HK-2 (cell line): Measurements from ENCODE around the gene SEMA6A.

Experiments used
- DNase-seq: peaks from one replicate; pipeline ENCODE4 v3.0.0-alpha.2; 2018; ENCODE audit not compliant: unreplicated experiment

SEMA6A gene, protein sequence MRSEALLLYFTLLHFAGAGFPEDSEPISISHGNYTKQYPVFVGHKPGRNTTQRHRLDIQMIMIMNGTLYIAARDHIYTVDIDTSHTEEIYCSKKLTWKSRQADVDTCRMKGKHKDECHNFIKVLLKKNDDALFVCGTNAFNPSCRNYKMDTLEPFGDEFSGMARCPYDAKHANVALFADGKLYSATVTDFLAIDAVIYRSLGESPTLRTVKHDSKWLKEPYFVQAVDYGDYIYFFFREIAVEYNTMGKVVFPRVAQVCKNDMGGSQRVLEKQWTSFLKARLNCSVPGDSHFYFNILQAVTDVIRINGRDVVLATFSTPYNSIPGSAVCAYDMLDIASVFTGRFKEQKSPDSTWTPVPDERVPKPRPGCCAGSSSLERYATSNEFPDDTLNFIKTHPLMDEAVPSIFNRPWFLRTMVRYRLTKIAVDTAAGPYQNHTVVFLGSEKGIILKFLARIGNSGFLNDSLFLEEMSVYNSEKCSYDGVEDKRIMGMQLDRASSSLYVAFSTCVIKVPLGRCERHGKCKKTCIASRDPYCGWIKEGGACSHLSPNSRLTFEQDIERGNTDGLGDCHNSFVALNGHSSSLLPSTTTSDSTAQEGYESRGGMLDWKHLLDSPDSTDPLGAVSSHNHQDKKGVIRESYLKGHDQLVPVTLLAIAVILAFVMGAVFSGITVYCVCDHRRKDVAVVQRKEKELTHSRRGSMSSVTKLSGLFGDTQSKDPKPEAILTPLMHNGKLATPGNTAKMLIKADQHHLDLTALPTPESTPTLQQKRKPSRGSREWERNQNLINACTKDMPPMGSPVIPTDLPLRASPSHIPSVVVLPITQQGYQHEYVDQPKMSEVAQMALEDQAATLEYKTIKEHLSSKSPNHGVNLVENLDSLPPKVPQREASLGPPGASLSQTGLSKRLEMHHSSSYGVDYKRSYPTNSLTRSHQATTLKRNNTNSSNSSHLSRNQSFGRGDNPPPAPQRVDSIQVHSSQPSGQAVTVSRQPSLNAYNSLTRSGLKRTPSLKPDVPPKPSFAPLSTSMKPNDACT

DNA sequence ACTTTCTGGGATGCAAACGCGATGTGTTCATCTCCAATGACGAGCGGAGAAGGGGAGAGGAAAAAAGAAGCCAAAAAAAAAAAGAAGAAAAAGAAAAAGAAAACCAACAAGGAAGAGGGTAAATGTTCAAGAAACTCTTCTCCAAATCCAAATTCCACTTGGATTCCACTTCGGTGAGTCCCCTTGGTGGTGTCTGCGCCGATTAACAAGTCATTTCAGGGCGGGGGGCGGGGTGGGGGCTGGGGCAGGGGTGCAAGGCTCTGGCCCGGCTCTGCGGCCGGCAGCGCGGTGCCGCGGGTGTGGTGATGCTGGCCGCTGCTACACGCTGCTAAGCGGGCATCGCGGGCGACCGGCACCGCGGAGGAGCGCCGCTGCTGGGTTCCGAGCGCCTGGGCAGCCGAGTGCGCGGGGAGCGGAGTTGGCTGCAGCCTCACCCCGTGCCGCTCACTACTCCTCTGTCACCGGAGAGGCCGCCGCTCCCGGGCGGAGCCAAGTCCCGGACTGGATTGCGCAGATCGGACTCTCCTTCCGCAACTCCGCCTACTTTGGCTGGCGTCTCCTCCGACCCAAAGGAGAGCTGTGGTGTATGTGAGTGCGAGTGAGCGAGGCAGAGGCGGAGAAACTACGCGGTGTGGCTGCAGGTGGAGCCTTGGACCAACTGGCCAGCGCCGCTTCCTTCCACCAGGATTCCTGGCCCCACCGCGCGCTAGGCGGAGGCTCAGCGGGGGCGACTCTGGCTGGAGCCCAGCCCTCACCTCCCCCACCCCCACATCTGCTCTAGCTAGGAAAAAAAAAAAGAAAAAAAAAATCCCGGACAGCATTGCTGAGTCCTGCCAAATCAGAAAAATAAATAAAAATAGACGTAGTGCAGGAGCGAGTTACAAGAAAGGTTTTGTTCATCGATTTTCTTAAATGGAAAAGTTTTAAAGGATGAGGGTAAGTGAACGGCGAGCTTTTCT lies at the start of gene SEMA6A:
SEMA6A (minus strand) TSS at position 457 of the 959 bp plus-strand sequence. CDS start 69,879 bp downstream, outside the sequence.
- peak; percentile 91 for DNase-seq

DNA sequence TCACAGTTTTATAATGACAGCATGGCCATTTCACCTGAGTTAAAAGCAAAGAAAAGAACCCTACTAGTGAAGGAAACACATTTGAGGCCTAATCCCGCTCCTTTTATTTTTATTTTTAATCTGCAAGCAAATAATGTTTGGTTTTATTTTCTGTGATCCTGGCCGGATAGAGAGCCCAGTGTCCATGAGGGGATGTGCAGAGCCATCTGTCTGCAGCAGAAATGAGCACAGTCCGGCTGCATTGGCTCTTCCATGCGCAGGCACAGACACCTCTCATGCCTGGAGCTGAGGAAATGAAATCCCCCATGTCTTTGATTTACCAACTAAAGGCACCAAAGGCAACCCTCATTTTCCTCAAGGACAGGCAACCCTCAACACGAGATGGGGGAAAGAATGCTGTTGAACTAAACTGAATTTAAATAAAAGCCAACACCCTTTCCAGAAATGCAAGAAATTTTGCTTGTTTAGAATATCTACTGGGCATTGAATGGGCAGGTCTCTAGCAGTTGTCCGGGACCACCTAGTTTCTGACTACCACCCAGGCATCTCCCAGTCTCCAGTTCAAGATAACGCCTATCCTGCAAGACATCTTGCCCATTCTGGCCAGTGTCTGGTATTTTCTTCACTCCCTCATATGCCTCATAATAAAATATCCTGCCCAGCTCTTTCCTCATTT lies 47.9 kb upstream of the SEMA6A start:
- no peak for DNase-seq

DNA sequence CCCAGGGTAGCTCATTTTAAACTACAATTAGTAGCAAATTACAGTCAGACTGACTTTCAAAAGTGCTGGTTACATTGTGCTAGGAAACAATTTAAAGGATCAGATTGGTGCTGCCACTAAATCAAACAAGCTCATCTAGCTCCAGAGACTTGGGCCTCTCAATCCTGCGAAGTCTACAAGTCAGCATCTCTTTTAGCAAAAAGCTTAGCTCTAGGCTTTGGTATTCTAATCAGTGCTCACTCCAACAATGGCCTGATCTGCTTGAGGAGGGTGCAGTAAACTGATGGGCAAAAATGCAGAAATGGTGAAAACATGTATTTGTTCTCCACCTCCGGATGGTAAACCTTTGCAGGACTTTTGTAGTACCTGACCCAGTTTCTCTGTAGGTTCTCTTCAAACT lies 47.0 kb upstream of the SEMA6A start:
- DNase-seq, result no peak

DNA sequence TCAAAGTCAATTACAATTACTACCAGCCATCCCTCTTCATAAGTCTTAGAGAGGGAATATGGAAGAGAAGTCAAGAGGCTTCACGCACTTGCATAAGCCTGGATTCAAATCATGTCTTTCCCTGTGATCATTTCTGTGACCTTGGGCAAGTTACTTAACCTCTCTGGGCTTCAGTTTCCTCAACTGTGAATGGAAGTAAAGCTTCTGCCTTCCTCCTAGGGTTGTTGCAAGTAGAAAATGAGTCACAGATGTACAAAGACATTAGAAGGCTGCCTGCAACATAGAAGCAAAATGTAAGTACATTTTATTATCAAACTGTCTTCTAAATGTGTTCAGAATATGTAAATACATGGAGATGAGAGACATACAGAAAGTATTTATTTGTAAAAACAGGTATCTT lies 42.3 kb upstream of the SEMA6A start:
- no peak for DNase-seq

DNA sequence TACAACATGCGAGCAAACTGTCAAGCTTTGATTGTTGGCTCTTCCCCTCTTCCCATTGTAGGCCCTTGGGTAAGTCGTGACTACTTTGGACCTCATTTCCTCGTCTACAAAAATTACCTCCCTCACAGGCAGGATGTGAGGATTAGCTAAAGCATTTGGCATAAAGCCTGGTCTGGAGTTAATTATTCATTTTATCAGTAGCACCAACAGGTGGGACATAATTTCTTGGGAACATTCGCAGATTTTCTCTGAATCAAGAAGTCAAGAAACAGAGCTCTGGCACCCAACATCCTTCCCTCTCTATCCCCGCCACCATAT lies 39.9 kb upstream of the SEMA6A start:
- DNase-seq, result no peak

DNA sequence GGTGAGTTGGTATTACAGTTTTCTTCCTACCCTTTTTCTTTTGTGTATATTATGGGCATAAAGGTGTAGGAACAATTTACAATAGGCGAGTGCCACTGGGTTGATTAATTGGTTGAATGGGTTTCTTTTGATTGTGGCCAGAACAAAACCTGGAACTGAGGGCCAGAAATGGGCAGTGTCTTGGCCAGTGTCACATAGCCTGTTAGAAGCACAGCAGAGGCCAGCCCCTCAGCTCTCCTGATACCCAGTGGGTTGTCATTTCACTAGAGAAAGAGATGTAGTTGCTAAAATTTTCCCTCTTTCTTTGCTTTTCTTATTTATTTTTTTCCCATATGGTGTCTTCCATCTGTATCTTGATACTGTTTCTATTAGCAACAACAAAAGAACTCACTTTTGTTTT lies 38.8 kb upstream of the SEMA6A start:
- DNase-seq, result no peak

DNA sequence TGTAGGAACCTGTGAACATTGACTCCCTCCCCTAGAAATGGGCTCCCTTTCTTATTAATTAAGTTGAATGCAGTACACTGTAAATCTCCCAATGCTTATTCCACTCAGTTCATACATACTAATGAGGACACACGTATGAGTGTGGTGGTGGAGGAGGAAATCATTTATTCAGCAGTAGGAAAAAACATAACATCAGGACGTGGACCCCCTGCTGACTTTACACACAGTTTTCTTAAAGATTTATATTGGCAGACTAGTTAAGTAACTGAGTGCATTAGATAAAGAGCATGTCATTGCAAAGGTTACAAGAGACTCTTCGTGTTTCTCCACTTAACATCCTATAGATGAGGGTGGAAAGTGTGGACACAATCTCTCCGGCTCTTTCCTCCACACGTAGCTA lies 37.8 kb upstream of the SEMA6A start:
- DNase-seq, result no peak

DNA sequence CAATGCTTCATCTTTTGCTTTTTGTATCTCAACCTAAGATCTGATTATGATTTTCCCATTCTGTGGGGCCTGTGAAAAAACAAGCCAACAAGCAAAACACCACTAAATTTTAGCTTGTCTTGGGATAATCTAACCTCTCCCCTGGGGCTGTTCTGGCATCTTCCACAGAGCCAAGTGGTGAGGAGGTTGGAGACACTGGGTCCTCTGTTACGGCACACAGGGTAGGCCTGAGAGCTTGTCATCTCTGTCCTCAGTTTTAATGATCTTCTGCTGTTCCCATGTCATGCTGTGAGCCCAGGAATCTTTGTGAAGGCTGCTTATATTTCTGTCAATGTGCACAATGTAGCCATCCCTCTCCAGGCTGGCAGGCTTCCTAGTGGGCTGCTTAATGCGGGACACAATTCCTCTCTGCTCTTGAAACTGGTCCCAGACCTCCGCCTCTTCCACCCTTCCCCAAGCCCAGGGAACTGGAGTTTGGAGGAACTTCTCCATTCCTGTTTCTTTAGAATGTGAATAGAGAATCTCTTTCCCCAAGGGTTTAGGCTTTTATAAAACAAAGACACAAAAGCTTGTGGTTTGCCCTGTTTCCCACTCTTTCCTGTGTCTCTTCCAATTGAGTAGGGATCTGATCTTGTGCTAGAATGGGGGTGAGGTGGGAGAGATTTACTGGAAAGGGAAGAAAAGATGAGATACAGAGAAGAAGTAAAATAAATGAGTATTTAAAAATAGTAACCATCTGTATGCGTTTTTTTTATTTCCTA lies 30.9 kb upstream of the SEMA6A start:
- DNase-seq, result no peak

DNA sequence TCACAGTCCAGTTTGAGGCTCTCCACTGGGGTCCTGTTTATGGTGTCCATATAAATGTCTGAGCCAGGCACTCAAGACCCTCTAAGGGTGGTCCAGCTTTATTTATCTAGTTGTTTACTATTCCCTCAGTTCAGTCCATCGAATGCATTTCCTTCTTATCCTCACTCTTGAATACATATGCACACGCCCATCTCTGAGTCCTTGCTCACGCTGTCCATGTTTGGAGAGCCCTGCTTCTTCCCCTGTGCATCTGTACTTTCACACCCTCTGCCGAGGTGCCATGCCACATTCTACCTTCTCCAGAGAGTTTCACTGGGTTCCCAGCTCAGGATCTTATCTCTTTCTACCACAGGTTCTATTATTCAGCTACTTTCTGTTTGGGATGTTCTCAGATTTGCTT lies 30.2 kb upstream of the SEMA6A start:
- no peak for DNase-seq

DNA sequence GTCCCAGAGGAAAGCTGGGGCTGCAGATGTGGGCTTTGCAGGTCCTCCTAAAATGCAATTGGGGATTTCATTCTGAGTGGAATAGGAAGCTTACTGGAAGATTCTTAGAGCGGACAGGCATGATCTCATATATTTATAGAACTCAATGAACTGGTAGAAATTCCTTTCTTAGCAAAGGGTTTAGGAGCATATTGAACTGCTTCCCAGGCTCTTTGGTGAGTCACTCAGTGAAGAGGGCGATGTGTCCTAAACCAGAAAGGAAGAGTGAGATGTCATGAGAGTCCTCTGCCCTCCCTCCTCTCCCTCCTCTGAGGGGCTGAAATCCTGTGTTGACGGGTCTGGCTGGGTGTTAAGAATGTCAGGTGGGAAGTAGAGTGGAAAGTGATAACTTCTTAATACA lies 26.3 kb upstream of the SEMA6A start:
- peak; percentile 10 for DNase-seq

DNA sequence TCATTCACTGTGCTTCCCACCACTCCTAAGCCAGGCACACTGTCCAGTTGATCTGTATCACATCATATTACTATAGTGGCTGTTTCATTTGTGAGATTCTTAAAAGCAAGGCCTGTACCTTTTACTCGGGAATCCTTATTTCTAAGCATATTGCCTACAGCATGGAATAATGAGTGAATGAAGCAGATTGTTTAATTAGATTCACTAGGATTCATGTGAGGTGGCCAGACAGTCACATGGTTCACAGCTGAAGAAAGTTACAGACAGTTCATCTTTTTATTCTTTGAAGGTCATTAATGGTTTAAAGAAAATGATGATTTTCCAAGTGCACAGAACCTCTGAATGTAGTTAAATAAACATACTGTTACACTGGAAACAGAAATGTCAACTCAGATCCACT lies 24.3 kb upstream of the SEMA6A start:
- no peak for DNase-seq

DNA sequence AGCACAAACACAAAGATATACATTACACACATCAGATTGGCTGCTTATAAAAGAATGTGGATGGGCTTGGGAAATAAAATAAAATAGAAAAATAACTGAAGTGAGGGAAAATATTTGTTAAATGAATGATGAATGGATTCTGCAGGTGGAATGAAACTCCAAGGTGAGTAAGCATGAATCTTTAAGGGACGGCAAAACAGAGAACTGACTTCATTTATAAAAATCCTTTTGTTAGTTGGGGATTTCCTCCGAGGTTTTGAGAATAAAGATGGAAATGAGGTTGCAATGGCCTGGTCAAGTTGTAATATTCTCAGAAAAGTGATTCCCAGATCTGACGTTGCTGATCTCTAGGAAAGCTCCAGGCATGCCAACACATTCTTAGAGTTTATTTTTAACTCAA lies 20.9 kb upstream of the SEMA6A start:
- no peak for DNase-seq

DNA sequence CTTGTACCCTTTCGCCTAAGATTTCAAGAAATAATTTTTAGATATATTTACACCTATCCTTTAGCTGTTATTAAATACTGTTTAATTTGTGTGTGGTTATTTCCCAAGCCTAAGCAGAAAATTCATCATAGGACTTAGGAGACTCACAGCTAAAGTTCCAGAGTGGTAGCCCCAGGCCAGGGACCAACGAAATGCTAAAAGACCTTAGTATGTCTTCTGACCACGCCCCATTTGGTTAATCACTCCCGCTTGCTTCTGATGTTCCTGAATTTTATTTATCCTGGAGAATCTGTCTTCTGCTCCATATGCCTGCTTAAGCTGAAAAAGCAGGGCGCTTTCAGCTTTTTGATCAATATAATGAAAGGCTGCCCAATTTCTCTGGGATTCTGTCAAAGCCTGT lies 18.7 kb upstream of the SEMA6A start:
- no peak for DNase-seq

DNA sequence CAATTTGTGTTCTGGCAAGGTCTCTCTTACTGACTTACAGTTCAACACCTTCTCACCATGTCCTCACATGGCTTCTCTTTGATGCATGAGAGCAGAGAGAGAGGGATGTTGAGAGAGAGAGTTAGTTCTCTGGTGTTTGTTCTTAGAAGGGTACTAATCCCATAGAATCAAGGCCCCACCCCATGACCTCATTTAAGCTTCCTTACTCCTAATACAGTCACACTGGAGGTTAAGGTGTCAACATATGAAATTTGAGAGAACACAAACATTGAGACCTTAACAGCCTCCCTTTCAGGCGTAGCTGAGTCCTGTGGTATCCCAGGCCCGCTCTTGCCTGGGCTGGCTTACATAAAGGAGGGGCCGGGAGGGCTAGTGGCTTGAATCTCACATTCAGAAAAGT lies 10.6 kb upstream of the SEMA6A start:
- no peak for DNase-seq

DNA sequence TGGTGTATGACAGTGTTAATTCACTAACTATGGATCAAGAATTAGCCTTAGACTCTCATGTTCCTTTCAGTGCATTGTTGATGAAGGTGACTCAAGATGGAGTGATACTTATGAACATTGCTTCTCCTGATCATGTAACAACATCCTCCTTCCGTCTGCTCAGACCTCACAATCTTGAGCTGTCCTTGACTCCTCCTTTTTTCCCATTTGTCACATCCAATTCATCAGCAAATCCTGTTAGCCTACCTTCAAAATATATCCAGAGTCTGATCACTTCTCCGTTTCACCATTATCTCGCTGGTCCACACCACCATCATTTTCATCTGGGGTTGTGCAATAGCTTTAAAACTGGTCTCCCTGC lies 9.2 kb upstream of the SEMA6A start:
- DNase-seq, result no peak

DNA sequence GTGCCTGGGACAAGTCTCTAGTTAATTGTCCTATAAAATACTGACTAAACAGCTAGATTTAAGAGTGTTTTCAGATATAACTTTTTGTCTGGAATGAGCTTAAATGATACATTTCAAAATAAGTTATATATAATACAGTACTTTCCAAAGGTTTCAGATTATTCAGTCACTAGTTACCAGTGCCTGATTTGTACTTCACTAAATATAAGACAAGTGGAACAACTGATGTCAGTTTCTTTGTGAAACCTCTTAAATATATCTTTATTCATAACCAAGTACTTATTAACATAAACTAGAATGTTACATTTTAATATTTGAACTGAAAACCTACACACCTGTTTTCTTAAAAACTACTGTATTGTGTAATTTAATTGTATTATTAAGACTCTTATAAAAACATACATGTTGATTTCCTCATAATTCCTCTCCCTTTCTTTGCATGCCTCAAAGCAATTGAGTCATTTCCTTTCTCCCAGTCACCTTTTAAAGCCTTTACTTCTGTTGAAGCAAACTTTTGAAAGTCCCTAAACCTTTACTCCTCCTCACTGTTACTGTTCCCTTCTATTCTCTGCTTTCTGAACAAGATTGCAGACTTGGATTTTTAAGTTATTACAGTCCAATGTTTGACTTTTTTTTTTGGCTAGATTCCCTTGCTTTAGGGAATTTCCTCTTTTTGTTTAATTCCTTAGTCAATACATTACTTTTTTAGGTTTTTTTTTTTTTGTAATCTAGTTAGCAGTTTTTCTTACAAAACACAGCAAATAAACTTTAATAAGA lies 8.7 kb upstream of the SEMA6A start:
- DNase-seq, result no peak

DNA sequence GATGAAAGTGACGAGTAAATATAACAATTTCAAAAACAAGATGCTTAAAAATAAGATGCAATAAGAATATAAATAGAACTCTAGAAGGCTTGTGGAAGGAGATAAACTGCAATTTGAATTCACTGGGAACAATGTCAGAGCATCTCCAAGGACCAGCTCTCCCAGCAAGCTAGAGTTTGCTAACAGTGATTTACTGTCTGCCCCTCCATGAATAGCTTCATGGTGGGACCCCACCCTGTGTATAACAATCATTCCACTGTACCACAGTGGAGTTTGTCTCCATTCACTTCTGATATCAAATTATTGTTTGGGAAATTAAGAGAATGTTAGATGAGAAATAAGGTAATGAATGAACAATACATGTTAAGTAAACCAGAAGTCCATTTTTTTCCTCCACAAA lies 7.3 kb upstream of the SEMA6A start:
- DNase-seq, result no peak

DNA sequence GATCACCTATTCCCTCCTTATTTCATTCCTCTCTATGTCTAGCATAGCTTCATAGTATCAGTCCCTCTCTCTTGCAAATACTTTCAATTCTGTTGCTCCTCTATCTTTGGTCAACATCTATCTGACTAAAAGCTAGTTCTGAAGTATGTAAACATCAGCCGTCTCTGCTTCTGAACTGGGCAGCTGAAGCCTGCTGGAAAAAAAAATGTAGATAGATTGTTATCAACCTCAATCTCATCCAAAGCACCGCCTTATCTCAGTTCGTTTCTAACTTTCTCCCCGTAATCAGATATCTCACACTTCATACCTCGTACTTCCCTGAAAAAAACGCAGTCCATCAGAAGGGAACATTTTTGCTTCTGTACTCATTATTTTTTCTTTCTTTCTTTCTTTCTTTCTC lies 4.5 kb upstream of the SEMA6A start:
- no peak for DNase-seq

DNA sequence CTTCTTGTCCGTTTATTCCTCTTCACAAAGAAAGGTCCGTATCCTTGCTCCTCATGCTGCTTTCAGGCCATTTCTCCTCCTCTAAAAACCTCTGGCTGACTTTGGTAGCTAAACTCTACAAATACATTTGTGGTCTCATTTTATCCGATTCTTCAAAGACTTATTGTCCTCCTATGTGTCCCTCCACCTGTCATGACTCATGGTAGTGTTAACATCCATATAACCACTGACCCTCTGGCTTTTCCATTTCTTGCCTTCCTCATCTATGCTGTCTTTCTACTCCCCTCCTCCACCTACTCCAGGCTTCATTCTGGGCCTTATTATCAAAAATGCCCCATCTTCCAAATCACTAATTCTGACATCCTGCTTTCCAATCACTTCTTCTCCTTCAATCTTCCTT lies 4.1 kb upstream of the SEMA6A start:
- DNase-seq, result no peak
